IMR-90 (cell line): ENCODE data around the gene IL18RAP. TPM values are rescaled to one million over a fixed set of nuclear protein-coding genes. Genes with fewer than 3 reads are reported as not detected.

Experiments used
- ATAC-seq: fragments of 200-7000 bp; cut with Tn5 transposase; 2 replicates; pipeline ENCODE4 v1.9.1; 2020; ENCODE audit warnings: low read depth, mild to moderate bottlenecking, moderate library complexity
- BruUV-seq: library from RNA; stranded (reverse); fragments of 400-500 nt; replicated peaks from 2 replicates; lab custom pipeline; 2021; lab: Mats Ljungman, UMichigan
- CTCF ChIA-PET: fragments of 300-600 bp; formaldehyde crosslinking; extraction: SDS; loops from one replicate; lab custom pipeline; 2021; ENCODE audit warnings: antibody characterized with exemption; lab: Yijun Ruan, JAX
- POLR2A ChIA-PET: fragments of 300-600 bp; sonication (Branson Sonifier 250); formaldehyde crosslinking; loops from one replicate; lab custom pipeline; 2022; ENCODE audit warnings: antibody characterized with exemption; ENCODE audit not compliant: unreplicated experiment; lab: Charles Lee
- DNase-seq: peaks from one replicate; pipeline ENCODE4 v3.0.0; 2013
- H2AFZ ChIP-seq: replicated peaks from 2 replicates; pipeline ENCODE3; 2013; ENCODE audit warnings: low read length, mild to moderate bottlenecking; ENCODE audit not compliant: poor library complexity
- H2AK5ac ChIP-seq: 2 replicates; pipeline ENCODE4 v1.6.1; 2013; ENCODE audit warnings: low read depth, low read length, inconsistent platforms
- H2AK9ac ChIP-seq: replicated peaks from 2 replicates; pipeline ENCODE3; 2013; ENCODE audit warnings: mild to moderate bottlenecking, low read depth, low read length, moderate library complexity; ENCODE audit not compliant: poor library complexity
- H2BK120ac ChIP-seq: 2 replicates; pipeline ENCODE4 v1.6.1; 2013; ENCODE audit warnings: low read depth, low read length, inconsistent platforms
- H2BK15ac ChIP-seq: 3 replicates; pipeline ENCODE4 v1.6.1; 2013; ENCODE audit warnings: low read depth, low read length, inconsistent platforms
- H2BK20ac ChIP-seq: 2 replicates; pipeline ENCODE4 v1.6.1; 2013; ENCODE audit warnings: low read depth, mild to moderate bottlenecking, inconsistent platforms, low read length, moderate library complexity
- H2BK5ac ChIP-seq: 2 replicates; pipeline ENCODE4 v1.6.1; 2013; ENCODE audit warnings: mild to moderate bottlenecking, low read depth, low read length, inconsistent platforms; ENCODE audit not compliant: poor library complexity, severe bottlenecking
- H3K14ac ChIP-seq: replicated peaks from 2 replicates; pipeline ENCODE4 v1.6.1; 2013; ENCODE audit warnings: low read depth, low read length, inconsistent platforms
- H3K18ac ChIP-seq: 2 replicates; pipeline ENCODE4 v1.6.1; 2013; ENCODE audit warnings: low read depth, low read length, control low read depth
- H3K23ac ChIP-seq: 2 replicates; pipeline ENCODE4 v1.6.1; 2013; ENCODE audit warnings: low read depth, low read length, inconsistent platforms
- H3K27ac ChIP-seq: 2 replicates; pipeline ENCODE4 v1.5.1; 2013; ENCODE audit warnings: mild to moderate bottlenecking, control low read depth, low read length; ENCODE audit not compliant: insufficient read depth
- H3K27me3 ChIP-seq: 2 replicates; pipeline ENCODE4 v1.6.1; 2013; ENCODE audit warnings: low read length; ENCODE audit not compliant: control insufficient read depth, insufficient read depth
- H3K36me3 ChIP-seq: 2 replicates; pipeline ENCODE4 v1.6.1; 2013; ENCODE audit warnings: low read length, mixed read lengths; ENCODE audit not compliant: control insufficient read depth, insufficient read depth
- H3K4ac ChIP-seq: 2 replicates; pipeline ENCODE4 v1.6.1; 2013; ENCODE audit warnings: low read depth, low read length, inconsistent platforms
- H3K4me1 ChIP-seq: 2 replicates; pipeline ENCODE4 v1.6.1; 2013; ENCODE audit warnings: low read length, mixed read lengths; ENCODE audit not compliant: control insufficient read depth, insufficient read depth
- H3K4me2 ChIP-seq: 2 replicates; pipeline ENCODE4 v1.6.1; 2013; ENCODE audit warnings: low read depth, mild to moderate bottlenecking, control low read depth, low read length, moderate library complexity
- H3K4me3 ChIP-seq: 2 replicates; pipeline ENCODE4 v1.5.1; 2013; ENCODE audit warnings: low read depth, mild to moderate bottlenecking, control low read depth, low read length, moderate library complexity; ENCODE audit not compliant: insufficient read depth
- H3K56ac ChIP-seq: 2 replicates; pipeline ENCODE4 v1.6.1; 2013; ENCODE audit warnings: low read length, inconsistent platforms; ENCODE audit not compliant: insufficient read depth; ENCODE audit errors: extremely low read depth
- H3K79me1 ChIP-seq, 2 experiments: 2 replicates each; pipeline ENCODE4 v1.6.1; 2013; ENCODE audit warnings: low read length in 2 of 2, inconsistent platforms in 1 of 2, low read depth in 1 of 2
- H3K9ac ChIP-seq: 2 replicates; pipeline ENCODE4 v1.6.1; 2013; ENCODE audit warnings: low read depth, low read length, control low read depth
- H3K9me1 ChIP-seq: 2 replicates; pipeline ENCODE4 v1.6.1; 2013; ENCODE audit warnings: low read length, inconsistent platforms; ENCODE audit not compliant: insufficient read depth
- H3K9me3 ChIP-seq: 2 replicates; pipeline ENCODE4 v1.6.1; 2013; ENCODE audit warnings: low read length; ENCODE audit not compliant: control insufficient read depth, insufficient read depth
- H4K20me1 ChIP-seq: 2 replicates; pipeline ENCODE4 v1.6.1; 2013; ENCODE audit warnings: low read length, inconsistent platforms; ENCODE audit not compliant: insufficient read depth
- H4K5ac ChIP-seq: 2 replicates; pipeline ENCODE4 v1.6.1; 2013; ENCODE audit warnings: mild to moderate bottlenecking, low read depth, low read length, control low read depth
- H4K8ac ChIP-seq, 2 experiments: 2 replicates each; pipeline ENCODE4 v1.6.1; 2013; ENCODE audit warnings: low read depth in 2 of 2, low read length in 2 of 2, control low read depth in 1 of 2, inconsistent platforms in 1 of 2
- H4K91ac ChIP-seq: 2 replicates; pipeline ENCODE4 v1.6.1; 2013; ENCODE audit warnings: low read depth, low read length, inconsistent platforms; ENCODE audit not compliant: insufficient read depth
- CHD1 ChIP-seq: IDR thresholded peaks from 2 replicates; pipeline ENCODE4 v1.6.1; 2012; ENCODE audit warnings: low read depth, low read length, improper control_type of control experiment
- CTCF ChIP-seq: conservative IDR thresholded peaks from 2 replicates; pipeline ENCODE4 v1.5.1; 2012; ENCODE audit warnings: mild to moderate bottlenecking, low read depth, low read length, improper control_type of control experiment
- MAFK ChIP-seq: IDR thresholded peaks from 2 replicates; pipeline ENCODE4 v1.6.1; 2012; ENCODE audit warnings: low read depth, low read length, improper control_type of control experiment
- NFE2L2 ChIP-seq: fragments of 150-350 bp; IDR thresholded peaks from 2 replicates; pipeline ENCODE4 v1.6.1; 2016; ENCODE audit warnings: low read depth, mild to moderate bottlenecking, low read length
- POLR2A ChIP-seq: IDR thresholded peaks from 2 replicates; pipeline ENCODE4 v1.6.1; 2012; ENCODE audit warnings: mild to moderate bottlenecking, low read depth, low read length
- USF2 ChIP-seq: fragments of 150-350 bp; IDR thresholded peaks from 2 replicates; pipeline ENCODE4 v1.6.1; 2017; ENCODE audit warnings: mild to moderate bottlenecking, antibody characterized with exemption, low read length, low read depth
- WGBS, 2 experiments: methylation state at CpG; one replicate each; pipeline versions ENCODE4 v1.1.5 to v1.1.7; 2013; ENCODE audit warnings: missing lambda C conversion rate in 2 of 2; ENCODE audit not compliant: insufficient read length in 1 of 2; ENCODE audit errors: extremely low coverage in 2 of 2; 5-methylcytosine and 5-hydroxymethylcytosine counted together
- dilution Hi-C: fragments of 300-500 bp; cut with HindIII; formaldehyde crosslinking; loops from one replicate; pipeline ENCODE4 v1.14.3; 2018; ENCODE audit warnings: low sequenced_read_pairs; ENCODE audit not compliant: unreplicated experiment
- in situ Hi-C: fragments of 300-500 bp; cut with MboI; formaldehyde crosslinking; loops from 3 replicates; pipeline ENCODE4 v1.14.3; 2019; ENCODE audit warnings: low sequenced_read_pairs, inconsistent platforms, mixed read lengths
- intact Hi-C: fragments of 100-400 bp; cut with micrococcal nuclease; formaldehyde crosslinking; loops from 2 replicates; pipeline ENCODE4 v1.10.0; 2022
- polyA plus RNA-seq, 3 experiments: library from polyadenylated mRNA; depleted of rRNA; stranded (reverse); fragments of >200 nt; gene quantifications; 2 replicates each; pipeline ENCODE4 v1.2.3, GENCODE V29; 2012; ENCODE audit warnings: low replicate concordance in 1 of 3
- total RNA-seq: library from RNA; depleted of rRNA; stranded (reverse); fragments of >200 nt; gene quantifications from 2 replicates; pipeline ENCODE4 v1.2.3, GENCODE V29; 2012

The IL18RAP gene
- total and polyA plus RNA-seq, 2 of the 4 experiments (the other 2 are of a cell fraction), result not detected

- ChIA-PET POLR2A (no interaction called here), CTCF (interaction anchor here (0.8 kb wide), 1 partner anchor 9 kb away, joined by 3 read pairs; the partner anchor contains the start of gene SLC9A4)
- no peak overlapping the region for H3K18ac ChIP-seq
- no peak overlapping the region for H3K4me2 ChIP-seq
- no peak overlapping the region for H3K4ac ChIP-seq
- H2BK5ac ChIP-seq, result no peak overlapping the region
- no peaks in the 10 kb centered on the region for H3K9me3 ChIP-seq
- H3K9ac ChIP-seq, result no peak overlapping the region
- no peaks in the 10 kb centered on the region for H3K9me1 ChIP-seq
- no peak overlapping the region for H2BK15ac ChIP-seq
- dilution Hi-C loops, result no loop called here
- H4K20me1 ChIP-seq, result no peaks in the 10 kb centered on the region
- H2AK5ac ChIP-seq, result no peak overlapping the region
- H3K79me1 ChIP-seq, result no peaks in the 10 kb centered on the region
- H4K91ac ChIP-seq, result no peak overlapping the region
- TF ChIP-seq NFE2L2 (no peak), CHD1 (no peak), POLR2A (no peak), CTCF (no peak), MAFK (no peak), USF2 (no peak)
- ATAC-seq (no peak), DNase-seq (no peak)
- no peak overlapping the region for H2AK9ac ChIP-seq
- BruUV-seq, result no TSS peak
- no peak overlapping the region for H4K5ac ChIP-seq
- in situ Hi-C loops, result no loop called here
- no peak overlapping the region for H3K14ac ChIP-seq
- intact Hi-C loops, result no loop called here
- no peak overlapping the region for H2AFZ ChIP-seq
- H3K4me1 ChIP-seq, result no peaks in the 10 kb centered on the region
- no peak overlapping the region for H3K23ac ChIP-seq
- H2BK20ac ChIP-seq, result no peak overlapping the region
- peaks cover 14% of the 10 kb centered on the region for H3K27me3 ChIP-seq
- H3K36me3 ChIP-seq, result no peaks in the 10 kb centered on the region
- H4K8ac ChIP-seq, result no peak overlapping the region
- H3K27ac ChIP-seq, result no peak overlapping the region
- no peak overlapping the region for H3K56ac ChIP-seq
- WGBS, 2 experiments, result 56% methylated on average over 3 of the region's 7 CpGs; no CpG with 5 or more reads in 1 of the 2 experiments
- H3K4me3 ChIP-seq, result no peak overlapping the region
- H2BK120ac ChIP-seq, result no peak overlapping the region
Measured at GRCh38 chr2:102481931-102482330, 59.0 kb downstream of the IL18RAP start.
